Endodermal cell (in vitro differentiated cells): ENCODE data around the gene RBM20. TPM values are rescaled to one million over a fixed set of nuclear protein-coding genes. Genes with fewer than 3 reads are reported as not detected.

Experiments
- DNase-seq: peaks from one replicate; pipeline ENCODE4 v3.0.0-alpha.2; 2017
- H3K27ac ChIP-seq: 2 replicates; pipeline ENCODE4 v1.5.1; 2013; ENCODE audit warnings: mild to moderate bottlenecking, low read depth, low read length, moderate library complexity
- H3K27me3 ChIP-seq: 2 replicates; pipeline ENCODE4 v1.6.1; 2013; ENCODE audit warnings: mild to moderate bottlenecking, low read length, moderate library complexity; ENCODE audit not compliant: insufficient read depth, control insufficient read depth, poor library complexity, severe bottlenecking
- H3K36me3 ChIP-seq: 2 replicates; pipeline ENCODE4 v1.7.0; 2013; ENCODE audit warnings: mild to moderate bottlenecking, low read length, moderate library complexity; ENCODE audit not compliant: control insufficient read depth, insufficient read depth
- H3K4me1 ChIP-seq: one replicate; pipeline ENCODE4 v1.7.0; 2013; ENCODE audit warnings: low read length; ENCODE audit not compliant: control insufficient read depth, insufficient read depth
- H3K4me3 ChIP-seq: 2 replicates; pipeline ENCODE4 v1.5.1; 2013; ENCODE audit warnings: mild to moderate bottlenecking, low read length, moderate library complexity
- H3K9ac ChIP-seq: 2 replicates; pipeline ENCODE4 v1.6.1; 2013; ENCODE audit warnings: mild to moderate bottlenecking, low read length, moderate library complexity; ENCODE audit not compliant: poor library complexity, severe bottlenecking; ENCODE audit errors: extremely low read depth
- H3K9me3 ChIP-seq: 2 replicates; pipeline ENCODE4 v1.6.1; 2013; ENCODE audit warnings: mild to moderate bottlenecking, low read length, moderate library complexity; ENCODE audit not compliant: control insufficient read depth
- H3K27ac Mint-ChIP-seq: 2 replicates; pipeline ENCODE4 v1.8.0; 2020; ENCODE audit warnings: mixed read lengths
- H3K27me3 Mint-ChIP-seq: 2 replicates; pipeline ENCODE4 v1.8.0; 2021; ENCODE audit warnings: mild to moderate bottlenecking, mixed read lengths; ENCODE audit not compliant: insufficient read depth
- H3K36me3 Mint-ChIP-seq: 2 replicates; pipeline ENCODE4 v1.8.0; 2020; ENCODE audit warnings: low read depth, mixed read lengths
- H3K4me1 Mint-ChIP-seq: 2 replicates; pipeline ENCODE4 v1.8.0; 2020; ENCODE audit warnings: mixed read lengths
- H3K4me3 Mint-ChIP-seq: 2 replicates; pipeline ENCODE4 v1.8.0; 2020; ENCODE audit warnings: mild to moderate bottlenecking, moderate library complexity, mixed read lengths
- H3K9me3 Mint-ChIP-seq: 2 replicates; pipeline ENCODE4 v1.8.0; 2020; ENCODE audit warnings: mild to moderate bottlenecking, mixed read lengths
- WGBS, 2 experiments: methylation state at CpG; one replicate each; pipeline versions ENCODE4 v1.1.5 to v1.1.7; 2013; ENCODE audit warnings: missing lambda C conversion rate in 2 of 2, mixed read lengths in 1 of 2; ENCODE audit not compliant: insufficient coverage in 1 of 2, insufficient read length in 1 of 2; 5-methylcytosine and 5-hydroxymethylcytosine counted together
- total RNA-seq, 2 donors: library from RNA; stranded (reverse); fragmentation: NEBNext Ultra II Directional in 1 of 2; extraction: Animal tissue kit (Norgen Biotek cat#: 25700) in 1 of 2; gene quantifications; 2 replicates in 1 of 2; 3 replicates in 1 of 2; pipeline ENCODE4 v1.2.1, GENCODE V29; 2021
- TF ChIP-seq, protein P1 (sequence below): fragments of 200-600 bp; sonication (generic); conservative IDR thresholded peaks from 2 replicates; pipeline ENCODE4 v1.5.0; 2021; ENCODE audit warnings: antibody characterized with exemption, mild to moderate bottlenecking

Gene RBM20
- total RNA-seq, 2 donors from 2014 or later, result 6.2 to 7.0 TPM

- no peak overlapping the region for H3K27ac Mint-ChIP-seq
- H3K4me3 Mint-ChIP-seq, result no peak overlapping the region
- H3K9me3 Mint-ChIP-seq, result peaks cover 1% of the 10 kb centered on the region
- DNase-seq, result no peak
- H3K36me3 Mint-ChIP-seq, result no peaks in the 10 kb centered on the region
- Histone ChIP-seq H3K27me3 (no peaks in the 10 kb centered on the region), H3K4me3 (no peak overlapping the region), H3K4me1 (peaks cover 13% of the 10 kb centered on the region), H3K27ac (no peak overlapping the region), H3K36me3 (no peaks in the 10 kb centered on the region), H3K9ac (no peak overlapping the region), H3K9me3 (no peaks in the 10 kb centered on the region)
- peaks cover 42% of the 10 kb centered on the region for H3K4me1 Mint-ChIP-seq
- no peaks in the 10 kb centered on the region for H3K27me3 Mint-ChIP-seq
- 89% methylated on average over 1 of the region's 2 CpGs; no CpG with 5 or more reads in 1 of the 2 experiments for WGBS, 2 experiments
- TF ChIP-seq, protein P1, sequence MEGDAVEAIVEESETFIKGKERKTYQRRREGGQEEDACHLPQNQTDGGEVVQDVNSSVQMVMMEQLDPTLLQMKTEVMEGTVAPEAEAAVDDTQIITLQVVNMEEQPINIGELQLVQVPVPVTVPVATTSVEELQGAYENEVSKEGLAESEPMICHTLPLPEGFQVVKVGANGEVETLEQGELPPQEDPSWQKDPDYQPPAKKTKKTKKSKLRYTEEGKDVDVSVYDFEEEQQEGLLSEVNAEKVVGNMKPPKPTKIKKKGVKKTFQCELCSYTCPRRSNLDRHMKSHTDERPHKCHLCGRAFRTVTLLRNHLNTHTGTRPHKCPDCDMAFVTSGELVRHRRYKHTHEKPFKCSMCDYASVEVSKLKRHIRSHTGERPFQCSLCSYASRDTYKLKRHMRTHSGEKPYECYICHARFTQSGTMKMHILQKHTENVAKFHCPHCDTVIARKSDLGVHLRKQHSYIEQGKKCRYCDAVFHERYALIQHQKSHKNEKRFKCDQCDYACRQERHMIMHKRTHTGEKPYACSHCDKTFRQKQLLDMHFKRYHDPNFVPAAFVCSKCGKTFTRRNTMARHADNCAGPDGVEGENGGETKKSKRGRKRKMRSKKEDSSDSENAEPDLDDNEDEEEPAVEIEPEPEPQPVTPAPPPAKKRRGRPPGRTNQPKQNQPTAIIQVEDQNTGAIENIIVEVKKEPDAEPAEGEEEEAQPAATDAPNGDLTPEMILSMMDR, result no peak
These were observed 217.3 kb downstream of the RBM20 start for GRCh38 chr10:110861476-110861875.

DNA sequence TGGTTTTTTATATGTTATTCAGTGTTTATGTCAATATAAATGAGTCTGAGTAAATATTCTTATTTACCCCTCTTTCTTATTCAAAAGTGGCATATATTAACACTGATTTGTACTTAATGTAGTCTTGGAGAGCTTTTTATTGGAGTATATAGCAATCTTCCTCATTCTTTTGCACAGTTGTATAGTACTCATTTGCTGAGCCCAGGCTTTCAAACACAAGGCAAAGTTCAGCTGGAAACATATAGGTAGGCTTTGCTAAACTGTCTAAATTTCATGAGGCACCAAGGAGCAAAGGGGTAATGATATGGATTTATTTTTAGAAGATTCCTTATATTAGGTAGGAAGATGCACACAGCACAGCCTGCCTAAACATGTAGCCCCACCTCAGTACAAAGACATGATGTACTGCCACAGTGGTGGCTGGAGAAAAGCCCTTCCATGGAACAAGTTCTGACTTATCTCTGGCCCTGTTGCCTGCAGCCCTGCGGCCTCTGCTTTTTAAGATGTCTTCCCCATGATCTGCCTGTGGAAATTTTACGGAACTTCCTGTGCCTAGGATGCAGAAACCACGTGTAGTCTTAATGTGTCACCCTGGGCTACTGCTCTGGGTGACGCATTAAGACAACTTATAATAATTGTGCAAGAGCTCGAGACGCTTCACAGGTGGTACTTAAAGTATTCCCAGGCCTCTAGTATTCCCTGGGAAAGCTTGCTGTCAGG, 218.0 kb downstream of the RBM20 start:
- Mint-ChIP-seq H3K9me3 (peaks cover 1% of the 10 kb centered on the region), H3K27ac (no peak overlapping the region), H3K4me1 (peaks cover 46% of the 10 kb centered on the region), H3K4me3 (no peak overlapping the region), H3K36me3 (no peaks in the 10 kb centered on the region), H3K27me3 (no peaks in the 10 kb centered on the region)
- TF ChIP-seq, protein P1, result no peak
- peaks cover 18% of the 10 kb centered on the region for H3K4me1 ChIP-seq
- no peaks in the 10 kb centered on the region for H3K9me3 ChIP-seq
- WGBS, 2 experiments, result 89 to 95% methylated on average over 6 of the region's 6 CpGs
- no peak for DNase-seq
- no peak overlapping the region for H3K4me3 ChIP-seq
- H3K36me3 ChIP-seq, result no peaks in the 10 kb centered on the region
- no peak overlapping the region for H3K27ac ChIP-seq
- no peaks in the 10 kb centered on the region for H3K27me3 ChIP-seq
- no peak overlapping the region for H3K9ac ChIP-seq

DNA sequence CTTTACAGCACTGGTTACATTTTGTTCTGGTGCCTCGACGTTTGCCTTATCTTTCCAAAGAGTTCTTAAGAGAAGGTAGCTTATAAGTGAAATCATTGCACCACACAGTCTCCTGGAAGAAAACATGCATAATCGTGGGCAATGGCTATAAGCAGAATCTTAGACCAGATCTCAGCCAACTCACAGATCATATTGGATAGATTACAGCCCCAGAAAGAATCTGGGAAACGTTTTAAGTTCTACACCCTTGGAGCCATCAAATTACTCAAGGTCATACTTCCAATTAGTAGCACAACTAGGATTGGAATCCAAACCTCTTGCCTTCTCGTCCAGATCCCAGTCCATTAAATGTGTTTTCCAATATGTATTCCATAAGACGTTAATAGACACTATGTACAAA, 218.8 kb downstream of the RBM20 start:
- no peak for DNase-seq
- Mint-ChIP-seq H3K27me3 (no peaks in the 10 kb centered on the region), H3K4me3 (no peak overlapping the region), H3K9me3 (no peaks in the 10 kb centered on the region), H3K4me1 (peaks cover 46% of the 10 kb centered on the region), H3K36me3 (no peaks in the 10 kb centered on the region), H3K27ac (no peak overlapping the region)
- Histone ChIP-seq H3K27ac (no peak overlapping the region), H3K4me1 (peaks cover 16% of the 10 kb centered on the region), H3K36me3 (no peaks in the 10 kb centered on the region), H3K4me3 (no peak overlapping the region), H3K9ac (no peak overlapping the region), H3K27me3 (no peaks in the 10 kb centered on the region), H3K9me3 (no peaks in the 10 kb centered on the region)
- TF ChIP-seq, protein P1, result no peak
- WGBS, 2 experiments, result 93 to 100% methylated on average over 3 to 6 of the region's 6 CpGs
